GM19025 (cell line): ENCODE measurements around the gene TRIM63.

Source experiments
- ATAC-seq: cut with Tn5 transposase; IDR thresholded peaks from one replicate; pipeline ENCODE4 v1.9.1; 2021; ENCODE audit warnings: mild to moderate bottlenecking, low read depth, moderate library complexity; ENCODE audit not compliant: unreplicated experiment

Gene TRIM63

GRCh38 chr1:26035959-26036755 is 31.3 kb downstream of the TRIM63 start:
- peak; percentile 72 for ATAC-seq

DNA sequence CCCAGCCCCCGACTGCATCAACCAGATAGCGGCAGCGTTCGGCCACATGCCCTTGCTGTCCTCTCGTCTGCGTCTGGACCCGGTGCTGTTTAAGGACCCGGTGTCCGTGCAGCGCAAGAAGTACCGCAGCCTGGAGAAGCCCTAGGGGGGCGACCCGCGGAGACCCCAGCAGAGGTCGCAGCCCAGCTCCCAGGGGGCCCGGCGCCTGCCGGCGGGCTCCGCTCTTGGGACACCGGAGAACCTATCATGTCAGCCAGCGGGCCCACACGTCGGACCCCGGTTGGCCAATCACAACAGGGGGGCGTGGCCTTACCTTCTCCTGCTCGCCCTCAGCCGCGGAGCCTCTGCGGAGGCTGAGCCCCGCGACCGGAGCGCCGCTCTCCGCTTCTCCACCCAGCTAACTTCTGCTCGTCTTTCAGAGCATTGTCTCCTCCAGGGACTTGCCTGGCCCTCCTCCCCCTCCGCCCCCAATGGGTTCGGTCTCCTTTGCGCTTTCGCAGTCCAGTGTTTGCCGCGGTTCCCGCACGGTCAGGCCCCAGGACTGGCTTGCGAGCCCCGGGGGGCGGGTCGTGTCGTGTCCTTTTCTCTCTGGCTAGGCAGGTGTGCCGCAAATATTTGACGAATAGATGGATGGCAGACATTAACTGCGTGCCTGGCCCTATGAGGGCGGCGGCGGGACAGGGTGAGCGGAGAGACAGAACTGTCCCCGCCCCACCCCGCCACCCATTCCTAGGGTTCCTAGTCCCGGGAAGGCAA is 32.0 kb downstream of the TRIM63 start:
- ATAC-seq = peak; percentile 73

- ATAC-seq = no peak
These were observed 32.8 kb downstream of the TRIM63 start for GRCh38 chr1:26034504-26035202.

- no peak for ATAC-seq
These were observed 34.6 kb downstream of the TRIM63 start for GRCh38 chr1:26032656-26033357.

DNA sequence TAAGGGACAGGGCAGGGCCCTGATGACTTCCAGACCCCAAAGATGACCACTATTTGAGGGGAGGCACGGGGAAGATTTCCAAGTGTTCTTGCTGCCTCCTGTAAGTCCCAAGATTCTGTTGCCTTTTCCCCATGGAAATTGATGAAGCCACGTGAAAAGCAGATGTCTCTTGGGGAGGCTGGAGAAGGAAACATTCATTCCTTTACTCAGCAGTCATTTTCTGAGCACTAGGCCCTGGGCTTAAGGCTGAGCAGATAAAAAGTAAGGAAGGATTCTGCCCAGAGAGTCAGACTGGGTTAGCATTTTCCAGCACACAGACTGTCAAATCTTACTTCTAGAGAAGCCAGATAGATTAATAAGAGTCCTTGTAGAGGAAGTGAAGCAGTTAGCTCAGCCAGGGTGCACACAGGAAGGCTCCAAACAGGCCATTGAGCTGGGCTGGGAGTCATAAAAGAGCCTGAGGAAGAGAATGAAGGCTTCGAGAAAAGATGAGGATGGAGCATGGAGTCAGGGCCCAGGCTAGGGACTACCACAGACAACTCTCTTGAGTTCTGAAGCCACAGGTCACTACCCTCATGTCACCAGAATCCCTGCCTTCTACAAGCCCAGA is 35.7 kb downstream of the TRIM63 start:
- ATAC-seq = no peak

- ATAC-seq = no peak
These were observed 36.2 kb downstream of the TRIM63 start for GRCh38 chr1:26031196-26031595.

- no peak for ATAC-seq
These were observed 37.5 kb downstream of the TRIM63 start for GRCh38 chr1:26029864-26030481.

GRCh38 chr1:26029054-26029863 is 38.2 kb downstream of the TRIM63 start:
- ATAC-seq = no peak

DNA sequence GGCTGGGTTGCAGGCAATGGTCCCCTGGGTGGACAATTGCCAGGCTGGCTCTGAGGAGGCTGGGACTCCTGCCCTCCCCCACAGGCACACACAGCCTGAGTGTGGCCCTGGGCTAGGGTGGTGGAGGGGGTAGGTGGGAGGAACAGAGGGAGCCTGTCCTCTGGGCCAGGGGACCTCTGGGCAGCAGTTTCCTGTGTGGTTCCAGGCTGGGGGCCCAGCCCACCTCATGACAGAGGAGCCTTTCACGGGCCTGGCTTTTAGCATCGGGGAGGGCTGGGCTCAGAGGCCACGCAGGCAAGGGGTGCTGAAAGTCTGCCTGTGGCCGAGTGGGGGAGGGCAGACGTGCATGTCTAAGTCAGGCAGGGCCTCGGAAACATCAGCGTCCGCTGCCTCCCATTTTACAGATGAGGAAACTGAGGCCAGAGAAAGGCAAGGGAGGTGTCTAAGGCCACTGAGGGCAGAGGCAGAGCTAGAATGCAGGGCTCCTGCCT is 38.9 kb downstream of the TRIM63 start:
- no peak for ATAC-seq

DNA sequence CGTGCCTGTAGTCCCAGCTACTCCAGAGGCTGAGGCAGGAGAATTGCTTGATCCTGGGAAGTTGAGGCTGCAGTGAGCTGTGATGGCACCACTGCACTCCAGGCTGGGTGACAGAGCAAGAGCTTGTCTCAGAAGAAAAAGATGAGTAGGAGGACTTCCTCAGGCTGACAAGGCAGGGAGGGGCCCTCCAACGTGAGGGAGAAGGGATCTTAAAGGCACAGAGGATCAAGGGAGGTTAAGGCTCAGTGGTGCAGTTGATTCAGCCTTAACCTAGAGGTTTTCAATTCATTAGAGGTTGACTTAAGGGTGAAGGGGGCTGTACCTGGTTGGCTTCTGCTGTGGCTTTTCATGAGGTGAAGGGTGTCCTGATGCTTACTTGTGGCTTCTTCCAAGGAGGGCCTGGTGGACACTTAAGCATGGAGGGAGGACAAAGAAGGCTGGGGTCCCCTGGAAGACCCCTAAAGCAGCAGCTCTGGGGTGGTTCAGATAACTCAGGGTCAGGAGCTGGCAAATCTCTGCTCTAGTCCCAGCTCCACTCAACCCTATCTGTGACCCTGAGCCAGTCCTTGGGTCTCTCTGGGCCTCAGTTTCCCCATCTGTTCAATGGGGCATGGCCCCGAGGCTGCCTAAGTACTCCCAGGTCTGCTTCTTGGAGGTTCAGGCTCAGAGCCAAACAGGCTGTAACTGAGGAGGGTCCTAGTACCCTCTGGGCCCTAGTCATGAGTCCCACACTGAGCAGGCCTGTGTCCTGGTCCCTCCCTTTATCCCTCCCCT is 39.5 kb downstream of the TRIM63 start:
- no peak for ATAC-seq

- no peak for ATAC-seq
These were observed 41.9 kb downstream of the TRIM63 start for GRCh38 chr1:26025517-26025916.

DNA sequence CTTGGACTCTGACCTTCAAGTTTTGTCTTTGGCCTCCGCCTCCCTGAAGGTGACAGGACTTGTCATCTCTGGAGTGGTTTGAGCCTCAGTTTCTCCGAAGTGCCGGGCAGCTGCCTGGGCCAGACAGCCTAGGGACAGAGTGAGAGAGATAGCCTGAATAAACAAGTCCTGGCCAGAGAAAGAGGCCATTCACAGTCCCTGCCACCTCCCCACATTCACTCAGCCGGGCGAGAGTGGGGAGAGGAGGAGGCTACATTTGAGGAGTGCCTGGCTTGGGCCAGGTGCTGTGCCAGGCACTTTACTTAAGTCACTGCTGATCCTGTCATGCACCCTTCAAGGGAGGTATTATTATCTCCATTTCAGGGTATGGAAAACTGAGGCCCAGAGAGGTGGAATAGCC is 42.4 kb downstream of the TRIM63 start:
- no peak for ATAC-seq

DNA sequence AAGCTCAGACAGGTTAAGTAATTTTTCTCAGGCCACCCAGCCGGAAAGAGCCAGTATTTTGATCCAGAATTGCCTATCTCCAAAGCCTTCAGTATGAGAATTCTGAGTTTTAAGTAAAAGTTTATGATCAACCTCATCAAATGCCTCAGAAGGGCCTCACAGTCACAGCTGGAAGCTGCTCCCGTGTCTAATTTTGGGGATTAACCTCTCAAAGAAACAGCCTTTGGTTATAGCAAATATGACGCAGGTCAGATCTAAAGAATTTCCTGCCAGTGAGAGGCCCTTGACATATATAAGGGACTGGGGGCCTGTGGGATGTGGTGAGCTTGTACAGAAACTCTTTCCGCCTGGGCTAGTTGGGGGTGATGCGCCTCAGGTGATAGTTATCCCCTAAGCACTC is 43.6 kb downstream of the TRIM63 start:
- no peak for ATAC-seq

DNA sequence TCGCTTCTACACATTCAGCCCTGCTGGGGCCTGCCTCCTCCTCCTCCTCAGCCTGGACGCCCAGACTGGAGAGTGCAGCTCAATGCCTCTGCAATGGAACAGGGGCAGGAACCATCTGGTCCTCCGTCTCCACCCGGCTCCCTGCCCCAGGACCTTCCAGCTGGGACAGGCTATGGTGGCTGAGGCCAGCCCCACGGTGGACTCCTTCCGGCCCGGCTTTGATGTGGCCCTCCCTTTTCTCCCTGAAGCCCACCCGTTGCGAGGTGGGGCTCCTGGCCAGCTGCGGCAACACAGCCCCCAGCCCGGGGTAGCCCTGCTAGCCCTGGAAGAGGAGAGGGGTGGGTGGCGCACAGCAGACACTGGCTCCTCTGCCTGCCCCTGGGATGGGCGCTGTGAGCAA is 44.4 kb downstream of the TRIM63 start:
- ATAC-seq = no peak

GRCh38 chr1:26022404-26022779 is 45.0 kb downstream of the TRIM63 start:
- ATAC-seq = no peak

DNA sequence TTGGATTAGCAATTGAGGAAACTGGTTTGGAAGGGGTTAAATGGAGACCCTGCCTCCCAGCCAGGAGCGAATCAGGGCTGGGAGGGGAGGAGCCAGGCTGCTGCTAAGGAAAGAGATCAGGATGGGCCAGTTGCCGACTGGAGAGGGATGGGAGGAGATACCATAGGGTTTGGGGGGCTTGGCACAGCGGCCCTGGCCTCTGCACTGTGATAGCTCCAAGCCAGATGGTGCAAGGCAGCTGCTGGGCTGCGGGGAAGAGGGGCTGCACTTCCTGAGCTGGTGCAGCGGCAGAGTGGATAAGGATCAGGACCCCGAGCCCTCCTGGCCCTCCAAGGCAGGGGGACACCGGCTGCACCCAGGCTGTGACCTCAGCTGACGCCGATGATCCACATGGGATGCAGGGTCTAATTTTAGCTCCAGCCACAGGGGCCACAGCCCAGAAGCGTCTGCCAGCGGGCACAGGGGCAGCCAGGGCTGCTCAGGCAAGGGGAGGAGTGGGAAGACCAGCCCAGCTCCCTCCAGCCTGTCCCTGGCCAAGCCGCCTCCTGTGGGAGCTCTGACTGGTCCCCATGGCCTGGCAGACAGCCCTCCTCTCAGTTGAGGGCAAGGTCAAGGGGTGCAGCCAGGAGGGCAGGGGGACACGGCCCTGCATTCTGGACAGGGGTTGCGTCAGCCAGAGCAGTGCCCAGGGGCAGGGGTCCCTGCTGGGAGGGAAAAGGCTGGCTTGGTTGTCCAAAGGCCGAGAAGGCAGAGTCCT is 45.6 kb downstream of the TRIM63 start, which contains the start of gene EXTL1:
TSS of gene EXTL1 (plus strand) at position 129 of the 757 bp plus-strand sequence. CDS start 872 bp downstream, outside the sequence.
- no peak for ATAC-seq

GRCh38 chr1:26020941-26021646 is 46.3 kb downstream of the TRIM63 start:
- ATAC-seq = no peak
